ENCODE data around the gene FBXO28. TPM values are rescaled to one million over a fixed set of nuclear protein-coding genes. Genes with fewer than 3 reads are reported as not detected.

The FBXO28 gene
- total and polyA plus RNA-seq, 5 donors: 7.7 to 19.9 (median 19.0) TPM

GRCh38 chr1:224080115-224080774 is 33.7 kb upstream of the FBXO28 start:
- ATAC-seq: no peak
- Histone ChIP-seq H3K27ac (ENCODE audit: low read length) (no peak overlapping the region), H3K4me3 (ENCODE audit: low read length) (no peak overlapping the region), H3K9me3 (ENCODE audit: control insufficient read depth, low read length) (no peaks in the 10 kb centered on the region), H3K4me1 (ENCODE audit: control insufficient read depth, insufficient read depth, low read length) (no peaks in the 10 kb centered on the region), H3K27me3 (ENCODE audit: control insufficient read depth, insufficient read depth) (no peaks in the 10 kb centered on the region)
- WGBS: 38% methylated on average over 9 of the region's 9 CpGs
- DNase-seq: no peak
- intact Hi-C loops (cut with DNase I): no loop called here

GRCh38 chr1:224081604-224082003 is 32.3 kb upstream of the FBXO28 start:
- DNase-seq (no peak), ATAC-seq (no peak)
- Histone ChIP-seq H3K4me3 (ENCODE audit: low read length) (no peak overlapping the region), H3K27me3 (ENCODE audit: control insufficient read depth, insufficient read depth) (no peaks in the 10 kb centered on the region), H3K9me3 (ENCODE audit: control insufficient read depth, low read length) (no peaks in the 10 kb centered on the region), H3K27ac (ENCODE audit: low read length) (no peak overlapping the region), H3K4me1 (ENCODE audit: control insufficient read depth, insufficient read depth, low read length) (no peaks in the 10 kb centered on the region)
- 91% methylated on average over 2 of the region's 2 CpGs for WGBS
- intact Hi-C loops (cut with DNase I): no loop called here

- Histone ChIP-seq H3K27ac (ENCODE audit: low read length) (no peak overlapping the region), H3K4me1 (ENCODE audit: control insufficient read depth, insufficient read depth, low read length) (no peaks in the 10 kb centered on the region), H3K9me3 (ENCODE audit: control insufficient read depth, low read length) (no peaks in the 10 kb centered on the region), H3K27me3 (ENCODE audit: control insufficient read depth, insufficient read depth) (no peaks in the 10 kb centered on the region), H3K4me3 (ENCODE audit: low read length) (no peak overlapping the region)
- ATAC-seq (no peak), DNase-seq (no peak)
- 61% methylated on average over 4 of the region's 4 CpGs for WGBS
- intact Hi-C loops (cut with DNase I): no loop called here
Observed at GRCh38 chr1:224082146-224082545, 31.8 kb upstream of the FBXO28 start.

GRCh38 chr1:224084867-224085266 is 29.0 kb upstream of the FBXO28 start:
- H3K9me3 ChIP-seq (ENCODE audit: control insufficient read depth, low read length): no peaks in the 10 kb centered on the region
- no peak overlapping the region for H3K4me3 ChIP-seq (ENCODE audit: low read length)
- intact Hi-C loops (cut with DNase I): no loop called here
- no peaks in the 10 kb centered on the region for H3K4me1 ChIP-seq (ENCODE audit: control insufficient read depth, insufficient read depth, low read length)
- ATAC-seq (no peak), DNase-seq (no peak)
- WGBS: 69% methylated on average over 4 of the region's 4 CpGs
- no peak overlapping the region for H3K27ac ChIP-seq (ENCODE audit: low read length)
- H3K27me3 ChIP-seq (ENCODE audit: control insufficient read depth, insufficient read depth): no peaks in the 10 kb centered on the region

- no peaks in the 10 kb centered on the region for H3K27me3 ChIP-seq (ENCODE audit: control insufficient read depth, insufficient read depth)
- H3K27ac ChIP-seq (ENCODE audit: low read length): no peak overlapping the region
- ATAC-seq: no peak
- no peak for DNase-seq
- no peaks in the 10 kb centered on the region for H3K4me1 ChIP-seq (ENCODE audit: control insufficient read depth, insufficient read depth, low read length)
- H3K4me3 ChIP-seq (ENCODE audit: low read length): no peak overlapping the region
- 84% methylated on average over 4 of the region's 4 CpGs for WGBS
- no peaks in the 10 kb centered on the region for H3K9me3 ChIP-seq (ENCODE audit: control insufficient read depth, low read length)
- intact Hi-C loops (cut with DNase I): no loop called here
Observed at GRCh38 chr1:224085421-224086108, 28.3 kb upstream of the FBXO28 start.

- 50% methylated on average over 2 of the region's 2 CpGs for WGBS
- intact Hi-C loops (cut with DNase I): no loop called here
Observed at GRCh38 chr1:224087286-224087794, 26.6 kb upstream of the FBXO28 start.

GRCh38 chr1:224089583-224089982 is 24.3 kb upstream of the FBXO28 start:
- intact Hi-C loops (cut with DNase I): no loop called here
- 82% methylated on average over 3 of the region's 3 CpGs for WGBS
- ATAC-seq: no peak
- H3K9me3 ChIP-seq (ENCODE audit: control insufficient read depth, low read length): no peaks in the 10 kb centered on the region
- H3K4me1 ChIP-seq (ENCODE audit: control insufficient read depth, insufficient read depth, low read length): no peaks in the 10 kb centered on the region
- H3K27me3 ChIP-seq (ENCODE audit: control insufficient read depth, insufficient read depth): peaks cover 2% of the 10 kb centered on the region
- no peak overlapping the region for H3K27ac ChIP-seq (ENCODE audit: low read length)
- H3K4me3 ChIP-seq (ENCODE audit: low read length): no peak overlapping the region
- no peak for DNase-seq

More at GRCh38 chr1:224087286-224087794, 26.6 kb upstream of the FBXO28 start:
- H3K27me3 ChIP-seq (ENCODE audit: control insufficient read depth, insufficient read depth): no peaks in the 10 kb centered on the region
- no peaks in the 10 kb centered on the region for H3K9me3 ChIP-seq (ENCODE audit: control insufficient read depth, low read length)
- H3K4me1 ChIP-seq (ENCODE audit: control insufficient read depth, insufficient read depth, low read length): no peaks in the 10 kb centered on the region
- H3K27ac ChIP-seq (ENCODE audit: low read length): no peak overlapping the region
- no peak for DNase-seq
- no peak overlapping the region for H3K4me3 ChIP-seq (ENCODE audit: low read length)
- no peak for ATAC-seq

GRCh38 chr1:224090116-224090515 is 23.8 kb upstream of the FBXO28 start:
- peaks cover 2% of the 10 kb centered on the region for H3K27me3 ChIP-seq (ENCODE audit: control insufficient read depth, insufficient read depth)
- H3K4me3 ChIP-seq (ENCODE audit: low read length): no peak overlapping the region
- WGBS: 73% methylated on average over 5 of the region's 5 CpGs
- ATAC-seq (no peak), DNase-seq (no peak)
- H3K4me1 ChIP-seq (ENCODE audit: control insufficient read depth, insufficient read depth, low read length): no peaks in the 10 kb centered on the region
- intact Hi-C loops (cut with DNase I): no loop called here
- no peaks in the 10 kb centered on the region for H3K9me3 ChIP-seq (ENCODE audit: control insufficient read depth, low read length)
- no peak overlapping the region for H3K27ac ChIP-seq (ENCODE audit: low read length)

- H3K9me3 ChIP-seq (ENCODE audit: control insufficient read depth, low read length): no peaks in the 10 kb centered on the region
- ATAC-seq (no peak), DNase-seq (no peak)
- no peak overlapping the region for H3K4me3 ChIP-seq (ENCODE audit: low read length)
- no peaks in the 10 kb centered on the region for H3K4me1 ChIP-seq (ENCODE audit: control insufficient read depth, insufficient read depth, low read length)
- no peak overlapping the region for H3K27ac ChIP-seq (ENCODE audit: low read length)
- intact Hi-C loops (cut with DNase I): no loop called here
- 82% methylated on average over 1 of the region's 1 CpG for WGBS
- H3K27me3 ChIP-seq (ENCODE audit: control insufficient read depth, insufficient read depth): peaks cover 2% of the 10 kb centered on the region
Observed at GRCh38 chr1:224092111-224092510, 21.8 kb upstream of the FBXO28 start.

GRCh38 chr1:224092601-224093000 is 21.3 kb upstream of the FBXO28 start:
- Histone ChIP-seq H3K27ac (ENCODE audit: low read length) (no peak overlapping the region), H3K9me3 (ENCODE audit: control insufficient read depth, low read length) (no peaks in the 10 kb centered on the region), H3K4me3 (ENCODE audit: low read length) (no peak overlapping the region), H3K4me1 (ENCODE audit: control insufficient read depth, insufficient read depth, low read length) (no peaks in the 10 kb centered on the region), H3K27me3 (ENCODE audit: control insufficient read depth, insufficient read depth) (peaks cover 2% of the 10 kb centered on the region)
- no peak for DNase-seq
- intact Hi-C loops (cut with DNase I): no loop called here
- ATAC-seq: no peak
- 68% methylated on average over 2 of the region's 2 CpGs for WGBS

GRCh38 chr1:224095339-224095738 is 18.6 kb upstream of the FBXO28 start:
- Histone ChIP-seq H3K4me1 (ENCODE audit: control insufficient read depth, insufficient read depth, low read length) (no peaks in the 10 kb centered on the region), H3K27me3 (ENCODE audit: control insufficient read depth, insufficient read depth) (peaks cover 2% of the 10 kb centered on the region), H3K9me3 (ENCODE audit: control insufficient read depth, low read length) (no peaks in the 10 kb centered on the region), H3K4me3 (ENCODE audit: low read length) (no peak overlapping the region), H3K27ac (ENCODE audit: low read length) (no peak overlapping the region)
- ATAC-seq: no peak
- intact Hi-C loops (cut with DNase I): no loop called here
- 84% methylated on average over 1 of the region's 1 CpG for WGBS
- DNase-seq: no peak
